Caco-2 (cell line): ENCODE results near the gene KDM6B. TPM values are rescaled to one million over a fixed set of nuclear protein-coding genes. Genes with fewer than 3 reads are reported as not detected.
"Not testable (repeated sequence)": the region's sequence is repeated elsewhere in the genome, so short reads cannot be mapped to it uniquely, and the experiment has no call there.

ENCODE experiments used
- BruUV-seq: library from RNA; stranded (reverse); fragments of 400-500 nt; replicated peaks from 2 replicates; lab custom pipeline; 2021; lab: Mats Ljungman, UMichigan
- CTCF ChIA-PET: fragments of 300-600 bp; sonication (Branson Sonifier 250); formaldehyde crosslinking; loops from one replicate; lab custom pipeline; 2022; ENCODE audit warnings: antibody characterized with exemption; lab: Charles Lee
- POLR2A ChIA-PET: fragments of 300-600 bp; sonication (Branson Sonifier 250); formaldehyde crosslinking; loops from one replicate; lab custom pipeline; 2022; ENCODE audit warnings: antibody characterized with exemption; lab: Charles Lee
- DNase-seq, 2 experiments: peaks; one replicate each; pipeline versions ENCODE4 v3.0.0 to v3.0.0-alpha.2; 2020 to 2022
- H3K27me3 ChIP-seq: replicated peaks from 2 replicates; pipeline ENCODE4 v1.6.0; 2011; ENCODE audit warnings: low read length; ENCODE audit not compliant: control insufficient read depth, insufficient read depth
- H3K36me3 ChIP-seq: 2 replicates; pipeline ENCODE4 v1.5.1; 2011; ENCODE audit warnings: low read length; ENCODE audit not compliant: control insufficient read depth, insufficient read depth
- H3K4me1 ChIP-seq: fragments of 250-450 bp; sonication (Bioruptor Pico); 2 replicates; pipeline ENCODE4 v1.5.1; 2020; ENCODE audit warnings: mild to moderate bottlenecking
- H3K4me3 ChIP-seq: 2 replicates; pipeline ENCODE4 v1.5.1; 2011; ENCODE audit warnings: low read depth, mild to moderate bottlenecking, control low read depth, low read length
- H3K9me3 ChIP-seq: fragments of 250-450 bp; sonication (Bioruptor Pico); 2 replicates; pipeline ENCODE4 v1.5.1; 2020; ENCODE audit warnings: mild to moderate bottlenecking, moderate library complexity
- H3K27ac Mint-ChIP-seq: one replicate; pipeline ENCODE4 v1.8.0; 2022; ENCODE audit warnings: mixed read lengths; ENCODE audit not compliant: unreplicated experiment
- H3K27me3 Mint-ChIP-seq: one replicate; pipeline ENCODE4 v1.8.0; 2022; ENCODE audit warnings: mixed read lengths; ENCODE audit not compliant: insufficient read depth, unreplicated experiment
- H3K36me3 Mint-ChIP-seq: one replicate; pipeline ENCODE4 v1.8.0; 2022; ENCODE audit warnings: mild to moderate bottlenecking, mixed read lengths; ENCODE audit not compliant: insufficient read depth, unreplicated experiment
- H3K4me1 Mint-ChIP-seq: one replicate; pipeline ENCODE4 v1.8.0; 2022; ENCODE audit warnings: low read depth, mixed read lengths; ENCODE audit not compliant: unreplicated experiment
- H3K4me3 Mint-ChIP-seq: one replicate; pipeline ENCODE4 v1.8.0; 2022; ENCODE audit warnings: mild to moderate bottlenecking, moderate library complexity, mixed read lengths; ENCODE audit not compliant: unreplicated experiment
- H3K9me3 Mint-ChIP-seq: one replicate; pipeline ENCODE4 v1.8.0; 2022; ENCODE audit warnings: mixed read lengths; ENCODE audit not compliant: unreplicated experiment
- CTCF ChIP-seq, 2 experiments: fragments of 200-600 bp in 1 of 2; IDR thresholded peaks; 1 replicate in 1 of 2; 2 replicates in 1 of 2; pipeline versions ENCODE4 v1.5.1 to v1.8.0; 2011 to 2022; ENCODE audit warnings: antibody characterized with exemption in 1 of 2, control low read depth in 1 of 2, inconsistent platforms in 1 of 2, low read depth in 1 of 2, low read length in 1 of 2, mild to moderate bottlenecking in 1 of 2, moderate library complexity in 1 of 2; ENCODE audit not compliant: insufficient read depth in 1 of 2, severe bottlenecking in 1 of 2, unreplicated experiment in 1 of 2
- intact Hi-C: fragments of 100-400 bp; cut with micrococcal nuclease; formaldehyde crosslinking; loops from one replicate; pipeline ENCODE4 v1.10.0; 2022; ENCODE audit not compliant: unreplicated experiment
- total RNA-seq: library from RNA; stranded (reverse); gene quantifications from 2 replicates; pipeline ENCODE4 v1.2.3, GENCODE V29; 2022

KDM6B gene
- total RNA-seq, 1 experiment from 2014 or later = 27.9 TPM

DNA sequence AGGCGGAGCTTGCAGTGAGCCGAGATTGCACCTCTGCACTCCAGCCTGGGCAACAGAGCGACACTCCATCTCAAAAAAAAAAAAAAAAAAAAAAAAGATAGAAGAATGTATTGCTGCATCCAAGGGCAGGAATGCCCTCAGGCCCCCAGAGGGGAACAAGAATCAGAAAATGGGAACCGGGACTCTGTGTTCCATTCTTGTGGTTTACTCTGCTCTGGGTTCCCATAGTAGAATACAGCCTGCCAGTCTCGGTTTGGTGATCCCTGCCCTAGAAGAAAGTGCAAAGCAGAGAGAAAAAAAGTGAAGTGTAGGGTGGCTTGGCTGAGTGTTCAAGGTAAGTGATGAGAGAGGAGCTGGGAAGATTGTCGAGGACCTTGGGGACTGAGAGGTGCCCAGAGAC, 27.4 kb upstream of the KDM6B start:
- ChIA-PET POLR2A (no interaction called here), CTCF (no interaction called here)
- Mint-ChIP-seq H3K9me3 (no peaks in the 10 kb centered on the region), H3K4me3 (no peak overlapping the region), H3K27ac (no peak overlapping the region), H3K36me3 (no peaks in the 10 kb centered on the region), H3K27me3 (no peaks in the 10 kb centered on the region), H3K4me1 (no peaks in the 10 kb centered on the region)
- TF ChIP-seq CTCF (IDR thresholded peaks at IDR 0.05; ENCODE audit: insufficient read depth in 1 of 2, low read depth in 1 of 2, low read length in 1 of 2, severe bottlenecking in 1 of 2, unreplicated experiment in 1 of 2) = no peak
- no peak overlapping the region for H3K4me3 ChIP-seq
- intact Hi-C loops = no loop called here
- H3K9me3 ChIP-seq = no peaks in the 10 kb centered on the region
- H3K27me3 ChIP-seq = no peaks in the 10 kb centered on the region
- no peaks in the 10 kb centered on the region for H3K36me3 ChIP-seq
- no TSS peak for BruUV-seq
- H3K4me1 ChIP-seq = no peaks in the 10 kb centered on the region
- no peak for DNase-seq

DNA sequence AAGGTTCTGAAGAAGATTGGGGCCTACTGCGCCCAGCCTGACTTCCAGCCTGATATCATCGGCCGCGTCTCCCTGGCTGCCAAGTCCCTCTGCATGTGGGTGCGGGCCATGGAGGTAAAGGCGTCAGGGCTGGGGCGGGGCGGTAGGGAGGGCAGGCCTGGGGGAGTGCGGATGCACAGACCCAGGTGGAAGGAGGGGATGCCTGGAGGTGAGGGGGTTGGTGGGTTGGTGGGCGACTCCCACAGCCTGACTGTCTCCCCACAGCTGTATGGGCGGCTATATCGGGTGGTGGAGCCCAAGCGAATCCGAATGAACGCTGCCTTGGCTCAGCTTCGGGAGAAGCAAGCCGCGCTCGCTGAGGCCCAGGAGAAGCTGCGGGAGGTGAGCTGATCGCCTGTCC, 26.8 kb upstream of the KDM6B start:
- no peak overlapping the region for H3K4me3 Mint-ChIP-seq
- POLR2A ChIA-PET = no interaction called here
- no peaks in the 10 kb centered on the region for H3K36me3 Mint-ChIP-seq
- no peak overlapping the region for H3K27ac Mint-ChIP-seq
- Histone ChIP-seq H3K9me3 (no peaks in the 10 kb centered on the region), H3K36me3 (no peaks in the 10 kb centered on the region), H3K4me3 (no peak overlapping the region), H3K4me1 (no peaks in the 10 kb centered on the region), H3K27me3 (no peaks in the 10 kb centered on the region)
- DNase-seq = no peak
- H3K27me3 Mint-ChIP-seq = no peaks in the 10 kb centered on the region
- no peaks in the 10 kb centered on the region for H3K9me3 Mint-ChIP-seq
- BruUV-seq = no TSS peak
- H3K4me1 Mint-ChIP-seq = no peaks in the 10 kb centered on the region
- CTCF ChIA-PET = no interaction called here
- TF ChIP-seq CTCF (IDR thresholded peaks at IDR 0.05; ENCODE audit: insufficient read depth in 1 of 2, low read depth in 1 of 2, low read length in 1 of 2, severe bottlenecking in 1 of 2, unreplicated experiment in 1 of 2) = no peak
- intact Hi-C loops = no loop called here

- DNase-seq = no peak
- no peak for TF ChIP-seq CTCF (IDR thresholded peaks at IDR 0.05; ENCODE audit: insufficient read depth in 1 of 2, low read depth in 1 of 2, low read length in 1 of 2, severe bottlenecking in 1 of 2, unreplicated experiment in 1 of 2)
- Mint-ChIP-seq H3K27ac (no peak overlapping the region), H3K27me3 (no peaks in the 10 kb centered on the region), H3K9me3 (no peaks in the 10 kb centered on the region), H3K36me3 (no peaks in the 10 kb centered on the region), H3K4me3 (no peak overlapping the region), H3K4me1 (no peaks in the 10 kb centered on the region)
- Histone ChIP-seq H3K36me3 (no peaks in the 10 kb centered on the region), H3K27me3 (no peaks in the 10 kb centered on the region), H3K9me3 (no peaks in the 10 kb centered on the region), H3K4me1 (no peaks in the 10 kb centered on the region), H3K4me3 (no peak overlapping the region)
- POLR2A ChIA-PET = no interaction called here
- CTCF ChIA-PET = no interaction called here
- no TSS peak for BruUV-seq
- intact Hi-C loops = no loop called here
These were observed 24.8 kb upstream of the KDM6B start for GRCh38 chr17:7809086-7809790.

DNA sequence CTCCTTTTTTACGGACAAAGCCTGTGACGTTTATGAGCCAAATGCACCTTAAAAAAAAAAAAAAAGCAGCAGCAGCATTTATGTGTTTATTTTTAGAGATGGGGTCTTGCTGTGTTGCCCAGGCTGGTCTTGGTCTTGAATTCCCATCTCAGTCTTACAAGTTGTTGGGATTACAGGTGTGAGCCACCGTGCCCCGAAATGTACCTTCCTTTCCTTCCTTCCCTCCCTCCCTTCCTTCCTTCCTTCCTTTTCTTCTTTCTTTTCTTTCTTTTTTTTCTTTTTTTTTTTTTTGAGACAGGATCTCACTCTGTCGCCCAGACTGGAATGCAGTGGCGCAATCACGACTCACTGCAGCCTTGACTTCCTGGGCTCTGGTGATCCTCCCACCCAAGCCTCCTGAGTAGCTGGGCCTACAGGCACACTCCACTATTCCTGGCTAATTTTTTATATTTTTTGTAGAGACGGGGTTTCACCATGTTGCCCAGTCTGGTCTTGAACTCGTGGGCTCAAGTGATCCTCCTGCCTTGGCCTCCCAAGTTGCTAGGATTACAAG, 24.1 kb upstream of the KDM6B start:
- H3K9me3 ChIP-seq, H3K36me3 ChIP-seq, H3K27me3 Mint-ChIP-seq, intact Hi-C loops, H3K4me1 ChIP-seq, H3K9me3 Mint-ChIP-seq, H3K27ac Mint-ChIP-seq, DNase-seq, H3K4me3 Mint-ChIP-seq, H3K4me1 Mint-ChIP-seq, BruUV-seq, POLR2A ChIA-PET, H3K4me3 ChIP-seq, H3K36me3 Mint-ChIP-seq, CTCF ChIA-PET, H3K27me3 ChIP-seq: not testable (repeated sequence)
